Colonic mucosa (tissue), 4 donors: ENCODE measurements around the gene RNF157. TPM values are rescaled to one million over a fixed set of nuclear protein-coding genes. Genes with fewer than 3 reads are reported as not detected.
"Not testable (repeated sequence)": the region's sequence is repeated elsewhere in the genome, so short reads cannot be mapped to it uniquely, and the experiment has no call there.

Experiments
- DNase-seq: peaks from one replicate; pipeline ENCODE4 v3.0.0-alpha.2; 2020
- H3K27ac ChIP-seq: fragments of 200-600 bp; one replicate; pipeline ENCODE4 v1.8.0; 2021
- H3K27me3 ChIP-seq: fragments of 200-600 bp; one replicate; pipeline ENCODE4 v1.8.0; 2021
- H3K36me3 ChIP-seq: fragments of 200-600 bp; one replicate; pipeline ENCODE4 v1.8.0; 2021
- H3K4me1 ChIP-seq: fragments of 200-600 bp; one replicate; pipeline ENCODE4 v1.8.0; 2021; ENCODE audit warnings: mild to moderate bottlenecking
- H3K4me3 ChIP-seq: fragments of 200-600 bp; one replicate; pipeline ENCODE4 v1.8.0; 2021
- H3K9ac ChIP-seq, 2 donors: one replicate each; pipeline ENCODE4 v1.7.0; 2013; ENCODE audit warnings: control low read depth in 2 of 2, low read depth in 2 of 2, low read length in 2 of 2
- H3K9me3 ChIP-seq: fragments of 200-600 bp; one replicate; pipeline ENCODE4 v1.8.0; 2021
- intact Hi-C: fragments of 100-400 bp; cut with DNase I; formaldehyde crosslinking; loops from one replicate; pipeline ENCODE4 v1.14.1; 2022
- total RNA-seq, 2 donors: library from RNA; stranded (reverse); fragmentation: NEBNext Ultra II Directional in 1 of 2; extraction: Animal tissue kit (Norgen Biotek cat#: 25700) in 1 of 2; gene quantifications; one replicate each; pipeline ENCODE4 v1.2.1, GENCODE V29; 2021
- TF ChIP-seq, protein P1 (sequence below): fragments of 200-600 bp; IDR thresholded peaks from one replicate; pipeline ENCODE4 v1.8.0; 2022; ENCODE audit warnings: antibody characterized with exemption, mild to moderate bottlenecking
- donor health status: healthy.
- donor health status: DM: no; HTN: no; CAD: no.
- donor health status: DM: no; HTN: no; CAD: no.

The RNF157 gene
- total RNA-seq, 2 donors from 2014 or later, result 23.7 to 30.2 TPM

GRCh38 chr17:76260669-76261068, 20.4 kb upstream of the RNF157 start:
- intact Hi-C loops, result no loop called here
- no peaks in the 10 kb centered on the region for H3K9me3 ChIP-seq
- no peak overlapping the region for H3K4me3 ChIP-seq
- no peaks in the 10 kb centered on the region for H3K27me3 ChIP-seq
- peaks cover 34% of the 10 kb centered on the region for H3K4me1 ChIP-seq
- TF ChIP-seq, protein P1, sequence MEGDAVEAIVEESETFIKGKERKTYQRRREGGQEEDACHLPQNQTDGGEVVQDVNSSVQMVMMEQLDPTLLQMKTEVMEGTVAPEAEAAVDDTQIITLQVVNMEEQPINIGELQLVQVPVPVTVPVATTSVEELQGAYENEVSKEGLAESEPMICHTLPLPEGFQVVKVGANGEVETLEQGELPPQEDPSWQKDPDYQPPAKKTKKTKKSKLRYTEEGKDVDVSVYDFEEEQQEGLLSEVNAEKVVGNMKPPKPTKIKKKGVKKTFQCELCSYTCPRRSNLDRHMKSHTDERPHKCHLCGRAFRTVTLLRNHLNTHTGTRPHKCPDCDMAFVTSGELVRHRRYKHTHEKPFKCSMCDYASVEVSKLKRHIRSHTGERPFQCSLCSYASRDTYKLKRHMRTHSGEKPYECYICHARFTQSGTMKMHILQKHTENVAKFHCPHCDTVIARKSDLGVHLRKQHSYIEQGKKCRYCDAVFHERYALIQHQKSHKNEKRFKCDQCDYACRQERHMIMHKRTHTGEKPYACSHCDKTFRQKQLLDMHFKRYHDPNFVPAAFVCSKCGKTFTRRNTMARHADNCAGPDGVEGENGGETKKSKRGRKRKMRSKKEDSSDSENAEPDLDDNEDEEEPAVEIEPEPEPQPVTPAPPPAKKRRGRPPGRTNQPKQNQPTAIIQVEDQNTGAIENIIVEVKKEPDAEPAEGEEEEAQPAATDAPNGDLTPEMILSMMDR, result no peak
- no peak overlapping the region for H3K9ac ChIP-seq
- DNase-seq, result no peak
- H3K36me3 ChIP-seq, result no peaks in the 10 kb centered on the region
- H3K27ac ChIP-seq, result peak overlapping the region; percentile 89

DNA sequence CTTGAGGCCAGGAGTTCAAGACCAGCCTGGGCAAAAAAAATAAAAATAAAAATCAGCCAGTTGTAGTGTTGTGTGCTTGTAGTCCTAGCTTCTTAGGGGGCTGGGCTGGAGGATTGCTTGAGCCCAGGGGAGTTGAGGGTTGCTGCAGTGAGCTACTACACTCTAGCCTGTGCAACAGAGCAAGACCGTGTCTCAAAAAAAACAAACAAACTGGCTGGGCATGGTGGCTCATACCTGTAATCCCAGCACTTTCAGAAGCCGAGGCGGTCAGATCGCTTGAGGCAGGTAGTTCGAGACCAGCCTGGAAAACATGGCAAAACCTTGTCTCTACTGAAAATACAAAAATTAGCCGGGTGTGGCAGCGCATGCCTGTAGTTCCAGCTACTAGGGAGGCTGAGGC, 19.9 kb upstream of the RNF157 start:
- intact Hi-C loops, result no loop called here
- no peak for DNase-seq
- TF ChIP-seq, protein P1, result no peak
- Histone ChIP-seq H3K27ac (peak overlapping the region; percentile 89), H3K4me1 (peaks cover 34% of the 10 kb centered on the region), H3K27me3 (no peaks in the 10 kb centered on the region), H3K9me3 (no peaks in the 10 kb centered on the region), H3K36me3 (no peaks in the 10 kb centered on the region), H3K9ac (peak overlapping the region; percentile 26 to 80), H3K4me3 (no peak overlapping the region)

- H3K27ac ChIP-seq, intact Hi-C loops, H3K9ac ChIP-seq, H3K4me3 ChIP-seq, H3K27me3 ChIP-seq, DNase-seq, H3K36me3 ChIP-seq, H3K9me3 ChIP-seq: not testable (repeated sequence)
- peaks cover 13% of the 10 kb centered on the region for H3K4me1 ChIP-seq
Observed at GRCh38 chr17:76256430-76257050, 16.2 kb upstream of the RNF157 start.

DNA sequence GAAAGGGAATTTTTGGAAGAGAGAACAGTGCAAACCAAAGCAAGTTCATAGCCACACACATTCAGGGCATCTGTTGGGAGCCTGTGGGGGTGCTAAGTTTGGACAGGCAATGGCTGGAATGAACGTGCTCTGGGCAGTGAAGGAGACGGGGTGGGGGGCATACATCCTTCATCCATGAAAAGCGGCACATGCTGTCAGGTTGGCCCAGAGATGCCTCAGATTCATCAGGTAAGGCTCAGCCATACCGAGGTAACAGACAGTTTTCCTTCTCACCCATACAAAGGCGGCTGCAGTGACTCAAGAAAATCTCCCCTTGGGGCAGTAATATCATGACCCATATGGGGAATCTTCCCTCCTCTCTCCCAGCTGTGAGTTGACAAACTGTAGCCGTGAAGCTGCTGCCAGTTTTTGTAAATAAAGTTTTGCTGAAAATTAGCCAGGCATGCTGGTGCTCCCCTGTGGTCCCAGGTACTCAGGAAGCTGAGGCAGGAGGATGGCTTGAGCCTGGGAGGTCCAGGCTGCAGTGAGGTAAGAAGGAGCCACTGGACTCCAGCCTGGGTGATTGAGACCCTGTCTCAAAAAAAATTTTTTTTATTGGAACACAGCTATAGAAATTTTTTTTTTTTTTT, 15.6 kb upstream of the RNF157 start:
- TF ChIP-seq, protein P1, result no peak
- intact Hi-C loops, result no loop called here
- no peak overlapping the region for H3K9ac ChIP-seq

DNA sequence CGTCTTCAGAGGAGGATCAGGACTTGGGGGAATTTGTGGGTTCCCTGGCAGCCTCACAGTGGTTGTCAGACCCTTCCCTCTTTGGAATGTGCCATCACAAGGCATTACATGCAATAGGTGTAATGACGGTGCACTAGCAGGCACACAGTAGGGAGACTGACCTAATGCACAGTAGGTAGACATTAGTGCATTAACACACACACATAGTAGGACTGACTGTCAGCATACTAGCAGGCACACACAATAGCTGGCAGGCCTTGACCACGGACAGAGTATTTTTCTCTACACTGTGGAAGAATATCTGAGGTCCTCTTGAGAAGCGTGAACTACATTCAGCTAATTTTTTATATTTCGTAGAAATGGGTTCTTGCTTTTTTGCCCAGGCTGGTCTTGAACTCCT, 14.0 kb upstream of the RNF157 start:
- H3K4me1 ChIP-seq, result no peaks in the 10 kb centered on the region
- no peak overlapping the region for H3K9ac ChIP-seq
- no peaks in the 10 kb centered on the region for H3K36me3 ChIP-seq
- H3K9me3 ChIP-seq, result no peaks in the 10 kb centered on the region
- no peak for DNase-seq
- TF ChIP-seq, protein P1, result no peak
- no peak overlapping the region for H3K27ac ChIP-seq
- no peak overlapping the region for H3K4me3 ChIP-seq
- H3K27me3 ChIP-seq, result no peaks in the 10 kb centered on the region
- intact Hi-C loops, result no loop called here

More for the DNA sequence above, 15.6 kb upstream of the RNF157 start:
- H3K4me1 ChIP-seq, result peaks cover 12% of the 10 kb centered on the region
- no peak overlapping the region for H3K4me3 ChIP-seq
- H3K9me3 ChIP-seq, result no peaks in the 10 kb centered on the region
- no peak for DNase-seq
- H3K36me3 ChIP-seq, result no peaks in the 10 kb centered on the region
- no peaks in the 10 kb centered on the region for H3K27me3 ChIP-seq
- H3K27ac ChIP-seq, result no peak overlapping the region

DNA sequence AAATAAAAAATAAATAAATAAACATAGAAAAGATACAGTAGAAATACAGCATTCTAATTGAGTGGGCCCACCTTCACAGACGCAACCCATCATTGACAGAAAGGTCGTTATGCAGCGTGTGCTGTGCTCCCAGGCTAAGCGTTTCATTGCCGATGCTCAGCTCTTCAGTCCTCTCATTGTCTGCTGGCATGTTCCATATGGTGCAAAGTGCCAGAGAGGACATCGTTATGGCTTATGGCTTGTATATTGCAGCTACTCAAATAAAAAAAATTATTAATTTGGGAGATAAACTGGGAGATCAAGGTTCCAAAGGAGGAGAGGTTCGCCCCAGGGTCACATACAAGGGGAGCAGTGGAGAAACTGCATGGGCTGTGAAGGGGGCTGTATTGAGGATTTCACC, 13.5 kb upstream of the RNF157 start:
- Histone ChIP-seq H3K4me1 (no peaks in the 10 kb centered on the region), H3K9ac (no peak overlapping the region), H3K27me3 (no peaks in the 10 kb centered on the region), H3K36me3 (no peaks in the 10 kb centered on the region), H3K4me3 (no peak overlapping the region), H3K9me3 (no peaks in the 10 kb centered on the region), H3K27ac (no peak overlapping the region)
- TF ChIP-seq, protein P1, result no peak
- intact Hi-C loops, result no loop called here
- DNase-seq, result no peak

DNA sequence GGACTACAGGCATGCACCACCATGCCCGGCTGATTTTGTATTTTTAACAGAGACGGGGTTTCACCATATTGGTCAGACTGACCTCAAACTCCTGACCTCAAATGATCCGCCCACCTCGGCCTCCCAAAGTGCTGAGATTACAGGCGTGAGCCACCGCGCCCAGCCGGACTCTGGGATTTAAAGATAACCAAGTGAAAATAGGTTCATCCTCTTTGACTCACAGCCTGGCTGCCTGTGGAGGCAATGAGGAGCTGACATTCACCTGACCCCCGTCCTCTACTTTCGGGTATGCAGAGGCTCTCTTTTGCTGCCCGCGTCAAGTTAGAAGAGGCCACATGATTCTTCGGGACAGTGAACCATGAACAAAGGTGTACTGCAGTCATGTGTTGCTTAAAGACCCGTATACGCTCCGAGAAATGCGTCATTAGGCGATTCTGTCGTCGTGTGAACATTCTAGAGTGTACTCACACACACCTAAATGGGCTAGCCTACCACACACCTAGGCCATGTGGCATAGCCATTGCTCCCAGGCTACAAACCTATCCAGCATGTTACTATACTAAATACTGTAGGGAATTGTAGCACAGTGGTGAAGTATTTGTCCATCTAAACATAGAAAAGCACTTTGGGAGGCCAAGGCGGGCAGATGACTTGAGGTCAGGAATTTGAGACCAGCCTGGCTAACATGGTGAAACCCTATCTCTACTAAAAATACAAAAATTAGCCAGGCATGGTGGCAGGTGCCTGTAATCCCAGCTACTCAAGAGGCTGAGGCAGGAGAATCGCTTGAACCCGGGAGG, 12.9 kb upstream of the RNF157 start:
- H3K9ac ChIP-seq, intact Hi-C loops, DNase-seq, H3K9me3 ChIP-seq, H3K27me3 ChIP-seq, H3K4me3 ChIP-seq, H3K36me3 ChIP-seq, H3K4me1 ChIP-seq: not testable (repeated sequence)
- H3K27ac ChIP-seq, result peak overlapping the region; percentile 58
